Measurements from ENCODE around the gene TTC3.
"Not testable (repeated sequence)": the region's sequence is repeated elsewhere in the genome, so short reads cannot be mapped to it uniquely, and the experiment has no call there.

TTC3 gene, protein sequence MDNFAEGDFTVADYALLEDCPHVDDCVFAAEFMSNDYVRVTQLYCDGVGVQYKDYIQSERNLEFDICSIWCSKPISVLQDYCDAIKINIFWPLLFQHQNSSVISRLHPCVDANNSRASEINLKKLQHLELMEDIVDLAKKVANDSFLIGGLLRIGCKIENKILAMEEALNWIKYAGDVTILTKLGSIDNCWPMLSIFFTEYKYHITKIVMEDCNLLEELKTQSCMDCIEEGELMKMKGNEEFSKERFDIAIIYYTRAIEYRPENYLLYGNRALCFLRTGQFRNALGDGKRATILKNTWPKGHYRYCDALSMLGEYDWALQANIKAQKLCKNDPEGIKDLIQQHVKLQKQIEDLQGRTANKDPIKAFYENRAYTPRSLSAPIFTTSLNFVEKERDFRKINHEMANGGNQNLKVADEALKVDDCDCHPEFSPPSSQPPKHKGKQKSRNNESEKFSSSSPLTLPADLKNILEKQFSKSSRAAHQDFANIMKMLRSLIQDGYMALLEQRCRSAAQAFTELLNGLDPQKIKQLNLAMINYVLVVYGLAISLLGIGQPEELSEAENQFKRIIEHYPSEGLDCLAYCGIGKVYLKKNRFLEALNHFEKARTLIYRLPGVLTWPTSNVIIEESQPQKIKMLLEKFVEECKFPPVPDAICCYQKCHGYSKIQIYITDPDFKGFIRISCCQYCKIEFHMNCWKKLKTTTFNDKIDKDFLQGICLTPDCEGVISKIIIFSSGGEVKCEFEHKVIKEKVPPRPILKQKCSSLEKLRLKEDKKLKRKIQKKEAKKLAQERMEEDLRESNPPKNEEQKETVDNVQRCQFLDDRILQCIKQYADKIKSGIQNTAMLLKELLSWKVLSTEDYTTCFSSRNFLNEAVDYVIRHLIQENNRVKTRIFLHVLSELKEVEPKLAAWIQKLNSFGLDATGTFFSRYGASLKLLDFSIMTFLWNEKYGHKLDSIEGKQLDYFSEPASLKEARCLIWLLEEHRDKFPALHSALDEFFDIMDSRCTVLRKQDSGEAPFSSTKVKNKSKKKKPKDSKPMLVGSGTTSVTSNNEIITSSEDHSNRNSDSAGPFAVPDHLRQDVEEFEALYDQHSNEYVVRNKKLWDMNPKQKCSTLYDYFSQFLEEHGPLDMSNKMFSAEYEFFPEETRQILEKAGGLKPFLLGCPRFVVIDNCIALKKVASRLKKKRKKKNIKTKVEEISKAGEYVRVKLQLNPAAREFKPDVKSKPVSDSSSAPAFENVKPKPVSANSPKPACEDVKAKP (N-terminal part only)

DNA sequence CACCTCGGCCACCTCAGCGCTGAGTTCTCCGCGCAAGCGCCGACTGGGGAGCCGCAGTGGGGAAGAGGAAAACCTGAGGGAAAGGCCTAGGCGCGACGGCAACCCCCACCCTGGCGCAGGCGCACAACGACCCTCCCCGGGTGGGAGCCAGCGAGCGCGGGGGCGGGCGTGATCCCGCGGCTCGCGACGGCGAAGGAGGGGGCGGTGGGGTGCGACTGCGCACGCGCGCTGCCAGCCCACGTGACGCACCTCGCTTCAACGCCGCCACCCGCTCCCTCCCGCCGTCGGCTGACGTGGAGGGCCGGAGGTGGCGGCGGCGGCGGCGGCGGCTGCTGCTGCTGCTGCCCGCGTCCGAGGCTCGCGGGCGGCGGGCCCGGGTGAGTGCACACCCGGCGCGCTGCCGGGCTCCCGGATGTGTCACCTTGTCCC, at the start of gene TTC3, which contains the start of gene PIGP:
Gene TTC3 (plus strand): TSS at position 267 of the 429 bp plus-strand sequence. CDS start 14,004 bp downstream, outside the sequence.
Gene PIGP (minus strand): TSS at position 84 of the 429 bp plus-strand sequence. CDS start 556 bp downstream, outside the sequence.
- peak; percentile 94 for DNase-seq

- no peak for DNase-seq
These were observed 46.6 kb upstream of the TTC3 start for GRCh38 chr21:37026499-37026898.

DNA sequence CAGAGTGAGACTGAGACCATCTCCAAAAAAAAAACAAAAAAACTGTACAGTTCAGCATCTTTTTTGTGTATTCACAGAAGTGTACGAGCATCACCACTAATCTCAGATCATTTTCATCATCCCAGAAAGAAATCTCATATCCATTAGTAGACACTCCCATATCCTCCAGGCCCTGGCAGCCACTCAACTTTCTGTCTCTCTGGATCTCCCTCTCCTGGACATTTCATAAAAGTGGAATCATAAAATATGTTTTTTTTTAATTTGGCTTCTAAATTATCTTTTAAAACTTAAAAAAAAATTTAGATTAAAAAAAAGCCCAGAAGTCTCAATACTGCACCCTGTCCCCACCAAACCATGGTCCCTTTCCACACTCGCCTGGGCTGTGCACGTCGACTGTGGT, 44.5 kb upstream of the TTC3 start:
- DNase-seq = no peak

DNA sequence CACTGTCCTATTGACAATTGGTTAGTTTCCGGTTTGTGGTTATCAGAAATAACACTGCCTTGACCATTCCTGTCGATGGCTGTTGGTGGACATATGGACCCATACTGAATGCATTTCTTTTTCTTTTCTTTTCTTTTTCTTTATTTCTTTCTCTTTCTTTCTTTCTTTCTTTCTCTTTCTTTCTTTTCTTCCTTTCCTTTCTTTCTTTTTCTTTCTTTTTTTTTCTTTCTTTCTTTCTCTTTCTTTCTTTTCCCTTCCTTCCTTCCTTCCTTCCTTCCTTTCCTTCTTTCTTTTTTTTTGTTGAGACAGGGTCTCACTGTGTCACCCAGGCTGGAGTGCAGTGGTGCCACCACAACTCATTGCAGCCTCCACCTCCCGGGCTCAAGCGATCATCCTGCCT, 42.2 kb upstream of the TTC3 start:
- no peak for DNase-seq

DNA sequence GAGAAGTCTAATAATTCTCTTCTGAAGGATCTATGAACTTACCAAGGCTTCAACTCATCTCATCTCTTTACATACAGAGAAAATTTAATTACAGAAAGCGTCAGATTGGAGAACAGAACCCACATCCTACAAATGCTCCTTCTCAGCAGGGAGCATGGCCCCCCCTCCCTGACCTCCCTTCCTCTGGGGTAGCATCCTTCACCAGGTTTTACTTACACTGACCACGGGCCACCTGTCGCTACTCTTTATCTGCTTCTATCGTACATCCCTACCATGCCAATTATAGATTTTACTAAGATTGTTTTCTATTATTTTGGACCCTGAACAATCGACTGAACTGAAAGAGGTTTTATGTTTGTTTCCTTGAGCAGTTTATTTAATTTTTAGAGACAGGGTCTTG, 40.8 kb upstream of the TTC3 start:
- DNase-seq = no peak

- DNase-seq = peak; percentile 72
These were observed 40.1 kb upstream of the TTC3 start for GRCh38 chr21:37032877-37033471.

- not testable (repeated sequence) for DNase-seq
These were observed 38.7 kb upstream of the TTC3 start for GRCh38 chr21:37034394-37034793.

GRCh38 chr21:37036177-37036576, 36.9 kb upstream of the TTC3 start:
- DNase-seq = no peak

DNA sequence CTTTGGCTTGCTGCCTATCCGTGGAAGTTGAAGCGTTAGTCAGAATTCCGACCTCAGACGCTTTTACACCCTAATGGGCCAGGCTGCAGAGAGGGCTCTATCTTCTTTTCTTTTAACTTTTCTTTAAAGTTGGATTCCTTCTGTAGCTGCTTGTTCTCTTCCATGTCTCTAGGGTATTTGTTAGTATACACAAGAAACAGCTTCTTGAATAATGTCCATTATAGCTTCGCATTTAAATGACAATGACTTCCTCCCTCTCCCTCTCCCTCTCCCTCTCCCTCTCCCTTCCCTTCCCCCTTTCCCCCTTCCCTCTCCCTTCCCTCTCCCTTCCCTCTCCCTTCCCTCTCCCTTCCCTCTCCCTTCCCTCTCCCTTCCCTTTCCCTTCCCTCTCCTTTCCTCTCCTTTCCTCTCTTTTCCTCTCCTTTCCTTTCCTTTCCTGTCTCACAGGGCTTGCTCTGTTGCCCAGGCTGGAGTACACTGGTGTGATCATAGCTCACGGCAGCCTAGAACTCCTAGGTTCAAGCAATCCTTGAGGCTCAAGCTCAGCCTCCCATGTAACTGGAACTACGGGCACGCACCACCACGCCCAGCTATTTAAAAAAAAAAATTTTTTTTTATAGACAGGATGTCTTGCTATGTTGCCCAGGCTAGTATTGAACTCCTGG, 33.5 kb upstream of the TTC3 start:
- peak; percentile 2 for DNase-seq

- no peak for DNase-seq
These were observed 32.8 kb upstream of the TTC3 start for GRCh38 chr21:37040212-37040611.

DNA sequence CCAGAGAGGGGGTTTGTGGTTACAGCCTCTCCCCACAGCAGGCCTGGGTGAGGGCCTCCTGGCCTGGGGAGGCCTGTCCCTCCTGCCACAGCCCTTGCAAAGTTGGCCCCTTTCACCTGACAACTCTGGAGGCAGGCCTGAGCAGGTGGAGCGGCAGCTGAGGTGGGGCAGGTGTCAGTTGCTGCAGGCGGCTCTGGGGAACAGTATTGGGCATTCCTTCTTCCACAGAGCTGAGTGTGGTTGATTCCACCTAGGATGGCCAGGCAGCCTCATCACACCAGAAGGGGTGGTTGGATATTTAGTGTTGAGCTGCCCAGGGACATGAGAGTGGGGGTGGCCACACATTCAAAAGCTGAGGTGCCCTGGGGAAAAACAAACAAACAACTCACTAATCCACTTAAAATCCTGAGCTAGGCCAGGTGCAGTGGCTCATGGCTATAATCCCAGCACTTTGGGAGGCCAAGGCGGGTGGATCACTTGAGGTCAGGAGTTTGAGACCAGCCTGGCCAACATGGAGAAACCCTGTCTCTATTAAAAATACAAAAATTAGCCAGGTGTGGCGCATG, 31.3 kb upstream of the TTC3 start:
- no peak for DNase-seq

- no peak for DNase-seq
These were observed 29.2 kb upstream of the TTC3 start for GRCh38 chr21:37043818-37044217.

GRCh38 chr21:37044643-37045042, 28.4 kb upstream of the TTC3 start:
- DNase-seq = no peak

GRCh38 chr21:37045149-37045548, 27.9 kb upstream of the TTC3 start:
- no peak for DNase-seq

- no peak for DNase-seq
These were observed 27.5 kb upstream of the TTC3 start for GRCh38 chr21:37045556-37045955.

GRCh38 chr21:37047079-37047478, 26.0 kb upstream of the TTC3 start:
- no peak for DNase-seq

DNA sequence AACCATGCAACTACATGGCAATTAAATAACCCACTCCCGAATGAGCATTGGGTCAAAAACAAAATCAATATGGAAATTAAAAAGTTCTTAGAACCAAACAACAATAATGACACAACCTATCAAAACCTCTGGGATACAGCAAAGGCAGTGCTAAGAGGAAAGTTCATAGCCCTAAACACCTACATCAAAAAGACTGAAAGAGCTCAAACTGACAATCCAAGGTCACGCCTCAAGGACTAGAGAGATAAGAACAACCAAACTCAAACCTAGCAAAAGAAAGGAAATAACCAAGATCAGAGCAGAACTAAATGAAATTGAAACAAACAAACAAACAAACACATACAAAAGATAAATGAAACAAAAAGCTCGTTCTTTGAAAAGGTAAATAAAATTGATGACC, 23.3 kb upstream of the TTC3 start:
- not testable (repeated sequence) for DNase-seq

- no peak for DNase-seq
These were observed 17.7 kb upstream of the TTC3 start for GRCh38 chr21:37055271-37055855.

DNA sequence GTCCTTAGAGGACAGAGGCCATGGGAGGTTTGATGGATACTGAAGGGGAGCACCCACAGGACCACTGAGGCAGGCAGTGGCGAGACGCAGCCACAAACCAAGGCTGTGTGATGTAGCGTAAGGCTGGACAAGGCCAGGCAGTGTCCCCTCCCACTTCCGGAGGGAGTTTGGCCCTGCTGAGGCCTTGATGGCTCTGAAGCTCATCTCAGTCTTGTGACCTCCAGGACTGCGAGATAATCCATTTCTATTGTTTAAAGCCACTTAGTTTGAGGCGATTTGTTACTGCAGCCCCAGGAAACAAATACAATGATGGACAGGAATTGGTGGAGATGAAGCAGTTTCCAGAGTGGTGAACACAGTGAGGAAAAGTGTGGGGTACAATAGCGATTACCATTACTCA, 15.4 kb upstream of the TTC3 start:
- no peak for DNase-seq

GRCh38 chr21:37058261-37058660, 14.8 kb upstream of the TTC3 start:
- no peak for DNase-seq

DNA sequence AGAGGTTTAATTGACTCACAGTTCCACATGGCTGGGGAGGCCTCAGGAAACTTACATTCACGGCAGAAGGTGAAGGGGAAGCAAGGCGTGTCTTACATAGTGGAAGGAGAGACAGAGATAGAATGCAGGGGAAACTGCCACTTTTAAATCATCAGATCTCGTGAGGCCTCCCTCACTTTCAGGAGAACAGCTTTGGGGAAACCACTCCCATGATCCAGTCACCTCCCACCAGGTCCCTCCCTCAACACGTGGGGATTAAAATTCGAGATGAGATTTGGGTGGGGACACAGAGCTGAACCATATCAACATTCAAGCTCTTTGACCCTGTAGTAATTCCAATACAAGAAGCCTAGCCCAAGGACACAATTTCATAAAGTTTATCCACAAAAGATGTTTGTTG, 13.9 kb upstream of the TTC3 start:
- DNase-seq = no peak

Data from HCEC 1CT (cell line).